T-helper 1 cell treated with Interleukin-12 subunit alpha and Interleukin-12 subunit beta and Interleukin-4 antibody, amounts not matched to agents 30 ng/mL and 1 ng/mL, for 36 hours (primary cell): ENCODE data around the gene PCDHB10. TPM values are rescaled to one million over a fixed set of nuclear protein-coding genes. Genes with fewer than 3 reads are reported as not detected.
"Not testable (repeated sequence)": the region's sequence is repeated elsewhere in the genome, so short reads cannot be mapped to it uniquely, and the experiment has no call there.

ENCODE experiments used
- intact Hi-C: fragments of 100-400 bp; cut with micrococcal nuclease; formaldehyde crosslinking; loops from one replicate; pipeline ENCODE4 v1.15.1; 2024
- total RNA-seq: library from RNA; stranded (reverse); gene quantifications from 2 replicates; pipeline ENCODE4 v1.2.3, GENCODE V29; 2022

Gene PCDHB10
- total RNA-seq, 1 donor from 2014 or later: not detected

- intact Hi-C loops: loop anchor here (10.0 kb wide), 1 partner anchor 339 kb away; the partner anchor contains the start of genes PCDHA8 and PCDHA9
Observed at GRCh38 chr5:141184117-141184855, 7.9 kb upstream of the PCDHB10 start.

GRCh38 chr5:141186897-141187512 is 5.1 kb upstream of the PCDHB10 start, which contains the start of gene PCDHB9:
Gene PCDHB9 (plus strand): TSS chr5:141187161. CDS start chr5:141187319, 158 bp downstream.
- intact Hi-C loops: loop anchor here (5.0 to 10.0 kb wide), 2 partner anchors 342 to 370 kb away; partner anchors contain the start of genes PCDHA8 and PCDHA9

GRCh38 chr5:141188682-141189081 is 3.5 kb upstream of the PCDHB10 start:
- intact Hi-C loops: loop anchor here (5.0 to 10.0 kb wide), 2 partner anchors 344 to 369 kb away; partner anchors contain the start of genes PCDHA8 and PCDHA9

- intact Hi-C loops: loop anchor here (5.0 to 10.0 kb wide), 2 partner anchors 344 to 368 kb away; partner anchors contain the start of genes PCDHA8 and PCDHA9
Observed at GRCh38 chr5:141189131-141189530, 3.0 kb upstream of the PCDHB10 start.

GRCh38 chr5:141194332-141194731 is 2.2 kb downstream of the PCDHB10 start:
- intact Hi-C loops: loop anchor here (10.0 kb wide), 1 partner anchor 170 kb away; the partner anchor contains the start of gene PCDHGA5

- intact Hi-C loops: loop anchor here (10.0 kb wide), 1 partner anchor 168 kb away; the partner anchor contains the start of gene PCDHGA5
Observed at GRCh38 chr5:141196363-141196762, 4.2 kb downstream of the PCDHB10 start.

GRCh38 chr5:141199359-141200235 is 7.4 kb downstream of the PCDHB10 start, which contains the start of gene PCDHB11:
Gene PCDHB11 (plus strand): TSS chr5:141199627. CDS start chr5:141199775, 148 bp downstream.
- intact Hi-C loops: loop anchor here (10.0 kb wide), 1 partner anchor 165 kb away; the partner anchor contains the start of gene PCDHGA5

GRCh38 chr5:141201126-141201525 is 9.0 kb downstream of the PCDHB10 start:
- intact Hi-C loops: not testable (repeated sequence)

GRCh38 chr5:141201646-141202045 is 9.5 kb downstream of the PCDHB10 start:
- intact Hi-C loops: not testable (repeated sequence)

GRCh38 chr5:141208478-141208877 is 16.3 kb downstream of the PCDHB10 start, which contains the start of gene PCDHB12:
Gene PCDHB12 (plus strand): TSS chr5:141208719. CDS start chr5:141208908, 189 bp downstream.
- intact Hi-C loops: no loop called here

- intact Hi-C loops: not testable (repeated sequence)
Observed at GRCh38 chr5:141210281-141210680, 18.1 kb downstream of the PCDHB10 start.

GRCh38 chr5:141210849-141211248 is 18.7 kb downstream of the PCDHB10 start:
- intact Hi-C loops: not testable (repeated sequence)

GRCh38 chr5:141213656-141214339 is 21.6 kb downstream of the PCDHB10 start, which contains the start of gene PCDHB13:
Gene PCDHB13 (plus strand): TSS chr5:141213919. CDS start chr5:141214124, 205 bp downstream.
- intact Hi-C loops: loop anchor here (2.0 kb wide), 1 partner anchor 35 kb away; no protein-coding TSS in a partner anchor

- intact Hi-C loops: loop anchor here (2.0 kb wide), 1 partner anchor 36 kb away; no protein-coding TSS in a partner anchor
Observed at GRCh38 chr5:141214583-141214982, 22.4 kb downstream of the PCDHB10 start.

- intact Hi-C loops: loop anchor here (2.0 kb wide), 1 partner anchor 37 kb away; no protein-coding TSS in a partner anchor
Observed at GRCh38 chr5:141215504-141215903, 23.4 kb downstream of the PCDHB10 start.

- intact Hi-C loops: not testable (repeated sequence)
Observed at GRCh38 chr5:141216035-141216434, 23.9 kb downstream of the PCDHB10 start.

- intact Hi-C loops: loop anchor here (2.0 kb wide), 1 partner anchor 342 kb away; no protein-coding TSS in a partner anchor
Observed at GRCh38 chr5:141223112-141223783, 31.1 kb downstream of the PCDHB10 start, which contains the start of gene PCDHB14. Gene PCDHB14 (plus strand): TSS chr5:141223343. CDS start chr5:141223506, 163 bp downstream.

GRCh38 chr5:141224844-141225243 is 32.7 kb downstream of the PCDHB10 start:
- intact Hi-C loops: not testable (repeated sequence)

- intact Hi-C loops: not testable (repeated sequence)
Observed at GRCh38 chr5:141225421-141225820, 33.3 kb downstream of the PCDHB10 start.
